NCI-H128 (cell line): ENCODE data around the gene ADARB2.
"Not testable (repeated sequence)": the region's sequence is repeated elsewhere in the genome, so short reads cannot be mapped to it uniquely, and the experiment has no call there.

Source experiments
- DNase-seq: peaks from one replicate; lab custom pipeline; 2025; ENCODE audit not compliant: unreplicated experiment; lab: John Stamatoyannopoulos, UW

ADARB2 gene

GRCh38 chr10:1474376-1475097, 262.8 kb downstream of the ADARB2 start:
- DNase-seq = no peak

- no peak for DNase-seq
Measured at GRCh38 chr10:1473874-1474273, 263.5 kb downstream of the ADARB2 start.

- DNase-seq = no peak
Measured at GRCh38 chr10:1472178-1472958, 265.0 kb downstream of the ADARB2 start.

GRCh38 chr10:1468811-1469210, 268.5 kb downstream of the ADARB2 start:
- no peak for DNase-seq

- peak; percentile 8 for DNase-seq
Measured at GRCh38 chr10:1467334-1468076, 269.8 kb downstream of the ADARB2 start.

GRCh38 chr10:1465993-1466764, 271.1 kb downstream of the ADARB2 start:
- DNase-seq = no peak

- no peak for DNase-seq
Measured at GRCh38 chr10:1465418-1465911, 271.9 kb downstream of the ADARB2 start.

GRCh38 chr10:1464881-1465417, 272.4 kb downstream of the ADARB2 start:
- DNase-seq = no peak

- not testable (repeated sequence) for DNase-seq
Measured at GRCh38 chr10:1463971-1464370, 273.4 kb downstream of the ADARB2 start.

GRCh38 chr10:1462994-1463633, 274.2 kb downstream of the ADARB2 start:
- DNase-seq = no peak

- no peak for DNase-seq
Measured at GRCh38 chr10:1462521-1462920, 274.8 kb downstream of the ADARB2 start.

- DNase-seq = no peak
Measured at GRCh38 chr10:1462032-1462431, 275.3 kb downstream of the ADARB2 start.

GRCh38 chr10:1461016-1461415, 276.3 kb downstream of the ADARB2 start:
- no peak for DNase-seq

GRCh38 chr10:1459664-1460063, 277.7 kb downstream of the ADARB2 start:
- not testable (repeated sequence) for DNase-seq

- DNase-seq = peak; percentile 35
Measured at GRCh38 chr10:1454951-1455350, 282.4 kb downstream of the ADARB2 start.

- DNase-seq = no peak
Measured at GRCh38 chr10:1454428-1454827, 282.9 kb downstream of the ADARB2 start.

GRCh38 chr10:1452777-1453176, 284.5 kb downstream of the ADARB2 start:
- DNase-seq = no peak

- no peak for DNase-seq
Measured at GRCh38 chr10:1451941-1452340, 285.4 kb downstream of the ADARB2 start.

- no peak for DNase-seq
Measured at GRCh38 chr10:1451362-1451888, 285.9 kb downstream of the ADARB2 start.
